C4-2B (cell line): ENCODE data around the gene TTC36.
A peak's percentile ranks its signal among the peaks of the same experiment; 100 is the strongest.
"Not testable (repeated sequence)": the region's sequence is repeated elsewhere in the genome, so short reads cannot be mapped to it uniquely, and the experiment has no call there.

Experiments used
- H3K27ac ChIP-seq: fragments of 450-650 bp; 2 replicates; pipeline ENCODE4 v1.5.1; 2017
- CTCF ChIP-seq: fragments of 450-650 bp; conservative IDR thresholded peaks from 2 replicates; pipeline ENCODE4 v1.5.1; 2017; ENCODE audit warnings: mild to moderate bottlenecking
- ZFX ChIP-seq: fragments of 450-650 bp; IDR thresholded peaks from 2 replicates; pipeline ENCODE4 v1.6.1; 2017

The TTC36 gene

GRCh38 chr11:118570787-118571186, 43.5 kb downstream of the TTC36 start:
- no peak overlapping the region for H3K27ac ChIP-seq
- TF ChIP-seq CTCF: no peak
- TF ChIP-seq ZFX: no peak

GRCh38 chr11:118571701-118572060, 44.4 kb downstream of the TTC36 start:
- peak overlapping the region; percentile 96 for H3K27ac ChIP-seq

GRCh38 chr11:118572061-118572980, 45.0 kb downstream of the TTC36 start, which contains the start of gene ARCN1:
ARCN1 (plus strand) TSS chr11:118572409; CDS start chr11:118572548, 139 bp downstream.
- TF ChIP-seq CTCF: no peak
- TF ChIP-seq ZFX: peak; percentile 54

GRCh38 chr11:118572981-118573550, 45.8 kb downstream of the TTC36 start:
- peak overlapping the region; percentile 96 for H3K27ac ChIP-seq
- TF ChIP-seq CTCF (no peak), ZFX (no peak; the same call in 1 of the 2 replicates)

More at GRCh38 chr11:118572061-118572980, 45.0 kb downstream of the TTC36 start, which contains the start of gene ARCN1:
- H3K27ac ChIP-seq: peak within 1 kb of the TSS; percentile 96

GRCh38 chr11:118574636-118575035, 47.4 kb downstream of the TTC36 start:
- no peak overlapping the region for H3K27ac ChIP-seq
- no peak for TF ChIP-seq ZFX
- no peak for TF ChIP-seq CTCF

- H3K27ac ChIP-seq: not testable (repeated sequence)
These were observed 50.7 kb downstream of the TTC36 start for GRCh38 chr11:118577995-118578394.
